H9 (cell line): Measurements from ENCODE around the gene GPD2. TPM values are rescaled to one million over a fixed set of nuclear protein-coding genes. Genes with fewer than 3 reads are reported as not detected.

ENCODE experiments used
- DNase-seq: peaks from one replicate; pipeline ENCODE4 v3.0.0-alpha.2; 2017
- H2AFZ ChIP-seq: one replicate; pipeline ENCODE4 v1.6.1; 2013; ENCODE audit warnings: mild to moderate bottlenecking, low read length, control low read depth, moderate library complexity
- H2AK5ac ChIP-seq: 2 replicates; pipeline ENCODE4 v1.6.1; 2013; ENCODE audit warnings: low read length, control low read depth, mixed read lengths; ENCODE audit not compliant: insufficient read length
- H2BK120ac ChIP-seq: one replicate; pipeline ENCODE4 v1.6.1; 2013; ENCODE audit warnings: low read depth, mild to moderate bottlenecking, low read length, control low read depth, inconsistent platforms; ENCODE audit not compliant: poor library complexity, severe bottlenecking
- H2BK12ac ChIP-seq: 2 replicates; pipeline ENCODE4 v1.6.1; 2013; ENCODE audit warnings: low read length, control low read depth, mixed read lengths, low read depth; ENCODE audit not compliant: insufficient read length
- H2BK15ac ChIP-seq: 2 replicates; pipeline ENCODE4 v1.6.1; 2013; ENCODE audit warnings: low read depth, low read length, control low read depth
- H2BK20ac ChIP-seq: one replicate; pipeline ENCODE4 v1.6.1; 2013; ENCODE audit warnings: low read depth, mild to moderate bottlenecking, low read length, control low read depth, inconsistent platforms; ENCODE audit not compliant: poor library complexity, severe bottlenecking
- H2BK5ac ChIP-seq: 2 replicates; pipeline ENCODE4 v1.6.1; 2013; ENCODE audit warnings: low read length, control low read depth, mixed read lengths; ENCODE audit not compliant: insufficient read length
- H3K14ac ChIP-seq: 2 replicates; pipeline ENCODE4 v1.6.1; 2013; ENCODE audit warnings: low read length, control low read depth; ENCODE audit not compliant: insufficient read depth
- H3K18ac ChIP-seq: 2 replicates; pipeline ENCODE4 v1.6.1; 2013; ENCODE audit warnings: low read depth, mild to moderate bottlenecking, mixed read lengths, low read length, control low read depth; ENCODE audit not compliant: insufficient read length
- H3K23ac ChIP-seq: 2 replicates; pipeline ENCODE4 v1.6.1; 2013; ENCODE audit warnings: low read length, control low read depth, mixed read lengths, low read depth; ENCODE audit not compliant: insufficient read length
- H3K23me2 ChIP-seq: 2 replicates; pipeline ENCODE4 v1.6.1; 2013; ENCODE audit warnings: low read depth, mild to moderate bottlenecking, mixed read lengths, low read length, control low read depth; ENCODE audit not compliant: insufficient read length, poor library complexity, severe bottlenecking
- H3K27ac ChIP-seq: 2 replicates; pipeline ENCODE4 v1.5.1; 2013; ENCODE audit warnings: low read length, control low read depth, mixed read lengths, low read depth; ENCODE audit not compliant: insufficient read length
- H3K27me3 ChIP-seq: 2 replicates; pipeline ENCODE4 v1.6.1; 2013; ENCODE audit warnings: low read length, control low read depth, inconsistent platforms; ENCODE audit not compliant: insufficient read depth
- H3K4ac ChIP-seq: 2 replicates; pipeline ENCODE4 v1.6.1; 2013; ENCODE audit warnings: low read depth, mild to moderate bottlenecking, control low read depth, inconsistent platforms, low read length, moderate library complexity
- H3K4me1 ChIP-seq: 2 replicates; pipeline ENCODE4 v1.6.1; 2013; ENCODE audit warnings: low read length, control low read depth, inconsistent platforms; ENCODE audit not compliant: insufficient read depth
- H3K4me2 ChIP-seq: 2 replicates; pipeline ENCODE4 v1.6.1; 2013; ENCODE audit warnings: low read length, control low read depth, mixed read lengths; ENCODE audit not compliant: insufficient read length, insufficient read depth
- H3K56ac ChIP-seq: 2 replicates; pipeline ENCODE4 v1.6.1; 2013; ENCODE audit warnings: low read depth, mild to moderate bottlenecking, mixed read lengths, low read length, control low read depth; ENCODE audit not compliant: insufficient read length
- H3K79me1 ChIP-seq: 2 replicates; pipeline ENCODE4 v1.6.1; 2013; ENCODE audit warnings: low read depth, mild to moderate bottlenecking, moderate library complexity, low read length, control low read depth, inconsistent platforms; ENCODE audit not compliant: insufficient read depth, poor library complexity, severe bottlenecking
- H3K79me2 ChIP-seq: 2 replicates; pipeline ENCODE4 v1.6.1; 2013; ENCODE audit warnings: low read length, control low read depth, inconsistent platforms; ENCODE audit not compliant: insufficient read depth
- H3K9ac ChIP-seq: 2 replicates; pipeline ENCODE4 v1.6.1; 2013; ENCODE audit warnings: low read length, control low read depth, mixed read lengths; ENCODE audit not compliant: insufficient read length; ENCODE audit errors: extremely low read depth
- H3K9me3 ChIP-seq: one replicate; pipeline ENCODE4 v1.6.1; 2013; ENCODE audit warnings: low read depth, low read length, inconsistent platforms; ENCODE audit not compliant: control insufficient read depth
- H3T11ph ChIP-seq: one replicate; pipeline ENCODE4 v1.6.1; 2013; ENCODE audit warnings: mild to moderate bottlenecking, low read length, control low read depth, inconsistent platforms
- H4K20me1 ChIP-seq: one replicate; pipeline ENCODE4 v1.6.1; 2013; ENCODE audit not compliant: control insufficient read depth, insufficient read length, insufficient read depth
- H4K5ac ChIP-seq: 2 replicates; pipeline ENCODE4 v1.6.1; 2013; ENCODE audit warnings: low read depth, mild to moderate bottlenecking, mixed read lengths, low read length, control low read depth; ENCODE audit not compliant: insufficient read length
- H4K8ac ChIP-seq: replicated peaks from 2 replicates; pipeline ENCODE4 v1.6.1; 2013; ENCODE audit warnings: low read length, control low read depth, mixed read lengths, low read depth; ENCODE audit not compliant: insufficient read length
- H4K91ac ChIP-seq: 2 replicates; pipeline ENCODE4 v1.6.1; 2013; ENCODE audit warnings: low read depth, mild to moderate bottlenecking, moderate library complexity, mixed read lengths, low read length, control low read depth; ENCODE audit not compliant: insufficient read length
- H3K27ac Mint-ChIP-seq, 3 experiments: 2 replicates in 2 of 3; 3 replicates in 1 of 3; pipeline ENCODE4 v1.8.0; 2020 to 2021; ENCODE audit warnings: mixed read lengths in 3 of 3, mild to moderate bottlenecking in 1 of 3, moderate library complexity in 1 of 3
- H3K27me3 Mint-ChIP-seq: 2 replicates; pipeline ENCODE4 v1.8.0; 2021; ENCODE audit warnings: low read depth, mild to moderate bottlenecking, moderate library complexity, mixed read lengths
- H3K36me3 Mint-ChIP-seq, 3 experiments: 2 replicates in 2 of 3; 3 replicates in 1 of 3; pipeline ENCODE4 v1.8.0; 2020 to 2021; ENCODE audit warnings: low read depth in 3 of 3, mixed read lengths in 3 of 3; ENCODE audit not compliant: insufficient read depth in 1 of 3
- H3K4me1 Mint-ChIP-seq, 2 experiments: 2 replicates each; pipeline ENCODE4 v1.8.0; 2020; ENCODE audit warnings: mixed read lengths in 2 of 2
- H3K4me3 Mint-ChIP-seq, 2 experiments: 2 replicates in 1 of 2; 3 replicates in 1 of 2; pipeline ENCODE4 v1.8.0; 2020 to 2021; ENCODE audit warnings: mild to moderate bottlenecking in 2 of 2, mixed read lengths in 2 of 2, moderate library complexity in 1 of 2
- H3K9me3 Mint-ChIP-seq, 2 experiments: 2 replicates in 1 of 2; 3 replicates in 1 of 2; pipeline ENCODE4 v1.8.0; 2020; ENCODE audit warnings: mild to moderate bottlenecking in 2 of 2, mixed read lengths in 2 of 2, moderate library complexity in 1 of 2
- CTCF ChIP-seq: fragments of 200-600 bp; sonication (generic); conservative IDR thresholded peaks from 3 replicates; pipeline ENCODE4 v1.8.0; 2021; ENCODE audit warnings: antibody characterized with exemption, mild to moderate bottlenecking
- WGBS: extraction: QIAGEN DNeasy Blood & Tissue Kit; methylation state at CpG from one replicate; pipeline ENCODE4 v1.1.7; 2013; ENCODE audit warnings: missing lambda C conversion rate, low lambda C conversion rate, mixed read lengths; ENCODE audit not compliant: insufficient read length; ENCODE audit errors: extremely low coverage; 5-methylcytosine and 5-hydroxymethylcytosine counted together
- total RNA-seq: library from RNA; stranded (reverse); gene quantifications from 2 replicates; pipeline ENCODE4 v1.2.1, GENCODE V29; 2021

The GPD2 gene
- total RNA-seq, 1 experiment from 2014 or later: 46.0 TPM

DNA sequence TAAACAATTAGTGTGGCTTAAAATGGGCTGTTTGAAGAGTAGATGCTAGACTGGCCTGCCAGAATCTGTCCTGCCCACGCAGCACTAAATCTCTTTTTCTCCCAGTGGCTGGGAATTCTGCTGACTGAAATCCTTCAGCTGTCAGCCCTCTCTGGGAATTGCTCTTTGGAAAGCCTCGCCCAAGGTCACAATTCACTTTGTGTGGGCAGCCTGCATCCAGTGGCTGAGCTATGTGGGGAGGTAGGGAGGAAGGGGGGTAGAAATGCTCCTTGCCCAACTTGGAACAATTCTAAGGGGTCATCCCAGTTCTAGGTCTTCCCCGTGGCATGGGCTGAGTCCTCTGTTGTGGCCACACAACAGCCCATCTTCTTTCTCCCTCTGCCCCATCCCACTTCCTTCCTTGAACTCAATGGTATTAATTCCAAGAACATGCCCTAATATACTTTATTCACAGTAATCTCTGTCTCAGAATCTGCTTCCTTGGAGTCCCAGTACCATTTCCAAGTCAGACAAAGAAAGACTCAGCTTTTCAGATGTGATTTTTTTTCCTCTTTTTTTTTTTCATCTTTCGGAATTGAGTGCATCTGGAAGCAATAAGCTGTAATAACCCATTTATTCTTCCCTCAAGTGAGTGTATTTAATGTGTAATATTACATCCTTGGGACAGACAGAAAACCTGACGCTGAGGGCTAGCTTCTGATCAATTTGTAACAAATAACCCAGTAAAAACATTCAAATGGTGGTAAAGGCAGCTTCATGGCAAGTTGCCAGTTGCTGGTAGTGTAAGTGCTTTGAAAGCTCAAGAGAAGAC lies 189.4 kb downstream of the GPD2 start:
- Histone ChIP-seq H3K9ac (no peak overlapping the region), H2BK12ac (no peak overlapping the region), H3K14ac (no peak overlapping the region), H4K5ac (no peak overlapping the region), H2BK15ac (no peak overlapping the region), H3T11ph (no peak overlapping the region), H3K4me1 (no peaks in the 10 kb centered on the region; the same call in 1 of the 2 replicates), H4K8ac (no peak overlapping the region), H2BK120ac (no peak overlapping the region), H4K91ac (no peak overlapping the region), H2BK5ac (no peak overlapping the region), H3K9me3 (no peaks in the 10 kb centered on the region), H3K79me1 (no peaks in the 10 kb centered on the region), H3K4me2 (no peak overlapping the region), H2AK5ac (no peak overlapping the region), H4K20me1 (no peaks in the 10 kb centered on the region), H3K56ac (no peak overlapping the region), H3K23me2 (no peaks in the 10 kb centered on the region), H3K27ac (no peak overlapping the region), H3K79me2 (no peaks in the 10 kb centered on the region), H2AFZ (no peak overlapping the region), H2BK20ac (no peak overlapping the region), H3K23ac (no peak overlapping the region), H3K4ac (no peak overlapping the region), H3K27me3 (no peaks in the 10 kb centered on the region), H3K18ac (no peak overlapping the region)
- Mint-ChIP-seq H3K9me3 (peaks cover 22 to 24% of the 10 kb centered on the region in 2 experiments), H3K4me1 (peaks cover 41 to 51% of the 10 kb centered on the region in 2 experiments), H3K27me3 (no peaks in the 10 kb centered on the region), H3K27ac (peak overlapping the region in 1 of 3 experiments; percentile 53; a peak in 1 of 7 replicates), H3K36me3 (peaks cover 8 to 38% (median 20%) of the 10 kb centered on the region in 3 experiments), H3K4me3 (no peak overlapping the region)
- DNase-seq: no peak
- no CpG with 5 or more reads among the region's 5 CpGs for WGBS
- no peak for TF ChIP-seq CTCF
